H9 (cell line): ENCODE measurements around the gene VPS54. TPM values are rescaled to one million over a fixed set of nuclear protein-coding genes. Genes with fewer than 3 reads are reported as not detected.

Experiments used
- DNase-seq: peaks from one replicate; pipeline ENCODE4 v3.0.0-alpha.2; 2017
- H2AFZ ChIP-seq: one replicate; pipeline ENCODE4 v1.6.1; 2013; ENCODE audit warnings: mild to moderate bottlenecking, low read length, control low read depth, moderate library complexity
- H2AK5ac ChIP-seq: 2 replicates; pipeline ENCODE4 v1.6.1; 2013; ENCODE audit warnings: low read length, control low read depth, mixed read lengths; ENCODE audit not compliant: insufficient read length
- H2BK120ac ChIP-seq: one replicate; pipeline ENCODE4 v1.6.1; 2013; ENCODE audit warnings: low read depth, mild to moderate bottlenecking, low read length, control low read depth, inconsistent platforms; ENCODE audit not compliant: poor library complexity, severe bottlenecking
- H2BK12ac ChIP-seq: 2 replicates; pipeline ENCODE4 v1.6.1; 2013; ENCODE audit warnings: low read length, control low read depth, mixed read lengths, low read depth; ENCODE audit not compliant: insufficient read length
- H2BK15ac ChIP-seq: 2 replicates; pipeline ENCODE4 v1.6.1; 2013; ENCODE audit warnings: low read depth, low read length, control low read depth
- H2BK20ac ChIP-seq: one replicate; pipeline ENCODE4 v1.6.1; 2013; ENCODE audit warnings: low read depth, mild to moderate bottlenecking, low read length, control low read depth, inconsistent platforms; ENCODE audit not compliant: poor library complexity, severe bottlenecking
- H2BK5ac ChIP-seq: 2 replicates; pipeline ENCODE4 v1.6.1; 2013; ENCODE audit warnings: low read length, control low read depth, mixed read lengths; ENCODE audit not compliant: insufficient read length
- H3K14ac ChIP-seq: 2 replicates; pipeline ENCODE4 v1.6.1; 2013; ENCODE audit warnings: low read length, control low read depth; ENCODE audit not compliant: insufficient read depth
- H3K18ac ChIP-seq: 2 replicates; pipeline ENCODE4 v1.6.1; 2013; ENCODE audit warnings: low read depth, mild to moderate bottlenecking, mixed read lengths, low read length, control low read depth; ENCODE audit not compliant: insufficient read length
- H3K23ac ChIP-seq: 2 replicates; pipeline ENCODE4 v1.6.1; 2013; ENCODE audit warnings: low read length, control low read depth, mixed read lengths, low read depth; ENCODE audit not compliant: insufficient read length
- H3K23me2 ChIP-seq: 2 replicates; pipeline ENCODE4 v1.6.1; 2013; ENCODE audit warnings: low read depth, mild to moderate bottlenecking, mixed read lengths, low read length, control low read depth; ENCODE audit not compliant: insufficient read length, poor library complexity, severe bottlenecking
- H3K27ac ChIP-seq: 2 replicates; pipeline ENCODE4 v1.5.1; 2013; ENCODE audit warnings: low read length, control low read depth, mixed read lengths, low read depth; ENCODE audit not compliant: insufficient read length
- H3K27me3 ChIP-seq: 2 replicates; pipeline ENCODE4 v1.6.1; 2013; ENCODE audit warnings: low read length, control low read depth, inconsistent platforms; ENCODE audit not compliant: insufficient read depth
- H3K4ac ChIP-seq: 2 replicates; pipeline ENCODE4 v1.6.1; 2013; ENCODE audit warnings: low read depth, mild to moderate bottlenecking, control low read depth, inconsistent platforms, low read length, moderate library complexity
- H3K4me1 ChIP-seq: 2 replicates; pipeline ENCODE4 v1.6.1; 2013; ENCODE audit warnings: low read length, control low read depth, inconsistent platforms; ENCODE audit not compliant: insufficient read depth
- H3K4me2 ChIP-seq: 2 replicates; pipeline ENCODE4 v1.6.1; 2013; ENCODE audit warnings: low read length, control low read depth, mixed read lengths; ENCODE audit not compliant: insufficient read length, insufficient read depth
- H3K56ac ChIP-seq: 2 replicates; pipeline ENCODE4 v1.6.1; 2013; ENCODE audit warnings: low read depth, mild to moderate bottlenecking, mixed read lengths, low read length, control low read depth; ENCODE audit not compliant: insufficient read length
- H3K79me1 ChIP-seq: 2 replicates; pipeline ENCODE4 v1.6.1; 2013; ENCODE audit warnings: low read depth, mild to moderate bottlenecking, moderate library complexity, low read length, control low read depth, inconsistent platforms; ENCODE audit not compliant: insufficient read depth, poor library complexity, severe bottlenecking
- H3K79me2 ChIP-seq: 2 replicates; pipeline ENCODE4 v1.6.1; 2013; ENCODE audit warnings: low read length, control low read depth, inconsistent platforms; ENCODE audit not compliant: insufficient read depth
- H3K9ac ChIP-seq: 2 replicates; pipeline ENCODE4 v1.6.1; 2013; ENCODE audit warnings: low read length, control low read depth, mixed read lengths; ENCODE audit not compliant: insufficient read length; ENCODE audit errors: extremely low read depth
- H3K9me3 ChIP-seq: one replicate; pipeline ENCODE4 v1.6.1; 2013; ENCODE audit warnings: low read depth, low read length, inconsistent platforms; ENCODE audit not compliant: control insufficient read depth
- H3T11ph ChIP-seq: one replicate; pipeline ENCODE4 v1.6.1; 2013; ENCODE audit warnings: mild to moderate bottlenecking, low read length, control low read depth, inconsistent platforms
- H4K20me1 ChIP-seq: one replicate; pipeline ENCODE4 v1.6.1; 2013; ENCODE audit not compliant: control insufficient read depth, insufficient read length, insufficient read depth
- H4K5ac ChIP-seq: 2 replicates; pipeline ENCODE4 v1.6.1; 2013; ENCODE audit warnings: low read depth, mild to moderate bottlenecking, mixed read lengths, low read length, control low read depth; ENCODE audit not compliant: insufficient read length
- H4K8ac ChIP-seq: replicated peaks from 2 replicates; pipeline ENCODE4 v1.6.1; 2013; ENCODE audit warnings: low read length, control low read depth, mixed read lengths, low read depth; ENCODE audit not compliant: insufficient read length
- H4K91ac ChIP-seq: 2 replicates; pipeline ENCODE4 v1.6.1; 2013; ENCODE audit warnings: low read depth, mild to moderate bottlenecking, moderate library complexity, mixed read lengths, low read length, control low read depth; ENCODE audit not compliant: insufficient read length
- H3K27ac Mint-ChIP-seq, 3 experiments: 2 replicates in 2 of 3; 3 replicates in 1 of 3; pipeline ENCODE4 v1.8.0; 2020 to 2021; ENCODE audit warnings: mixed read lengths in 3 of 3, mild to moderate bottlenecking in 1 of 3, moderate library complexity in 1 of 3
- H3K27me3 Mint-ChIP-seq: 2 replicates; pipeline ENCODE4 v1.8.0; 2021; ENCODE audit warnings: low read depth, mild to moderate bottlenecking, moderate library complexity, mixed read lengths
- H3K36me3 Mint-ChIP-seq, 3 experiments: 2 replicates in 2 of 3; 3 replicates in 1 of 3; pipeline ENCODE4 v1.8.0; 2020 to 2021; ENCODE audit warnings: low read depth in 3 of 3, mixed read lengths in 3 of 3; ENCODE audit not compliant: insufficient read depth in 1 of 3
- H3K4me1 Mint-ChIP-seq, 2 experiments: 2 replicates each; pipeline ENCODE4 v1.8.0; 2020; ENCODE audit warnings: mixed read lengths in 2 of 2
- H3K4me3 Mint-ChIP-seq, 2 experiments: 2 replicates in 1 of 2; 3 replicates in 1 of 2; pipeline ENCODE4 v1.8.0; 2020 to 2021; ENCODE audit warnings: mild to moderate bottlenecking in 2 of 2, mixed read lengths in 2 of 2, moderate library complexity in 1 of 2
- H3K9me3 Mint-ChIP-seq, 2 experiments: 2 replicates in 1 of 2; 3 replicates in 1 of 2; pipeline ENCODE4 v1.8.0; 2020; ENCODE audit warnings: mild to moderate bottlenecking in 2 of 2, mixed read lengths in 2 of 2, moderate library complexity in 1 of 2
- WGBS: extraction: QIAGEN DNeasy Blood & Tissue Kit; methylation state at CpG from one replicate; pipeline ENCODE4 v1.1.7; 2013; ENCODE audit warnings: missing lambda C conversion rate, low lambda C conversion rate, mixed read lengths; ENCODE audit not compliant: insufficient read length; ENCODE audit errors: extremely low coverage; 5-methylcytosine and 5-hydroxymethylcytosine counted together
- total RNA-seq: library from RNA; stranded (reverse); gene quantifications from 2 replicates; pipeline ENCODE4 v1.2.1, GENCODE V29; 2021
- TF ChIP-seq, protein P1 (sequence below): fragments of 200-600 bp; sonication (generic); conservative IDR thresholded peaks from 3 replicates; pipeline ENCODE4 v1.8.0; 2021; ENCODE audit warnings: antibody characterized with exemption, mild to moderate bottlenecking

VPS54 gene
- total RNA-seq, 1 experiment from 2014 or later, result 13.4 TPM

GRCh38 chr2:63875131-63875527, 144.1 kb downstream of the VPS54 start:
- H3T11ph ChIP-seq, result no peak overlapping the region
- H3K36me3 Mint-ChIP-seq, result peaks cover 54 to 82% (median 79%) of the 10 kb centered on the region in 3 experiments; a peak in 6 of 7 replicates
- DNase-seq, result no peak
- H3K9ac ChIP-seq, result no peak overlapping the region
- H3K9me3 ChIP-seq, result no peaks in the 10 kb centered on the region
- H4K5ac ChIP-seq, result no peak overlapping the region
- no peak overlapping the region for H4K8ac ChIP-seq
- no peaks in the 10 kb centered on the region for H3K23me2 ChIP-seq
- H3K4me1 ChIP-seq, result peaks cover 5% of the 10 kb centered on the region; the same call in 1 of the 2 replicates
- H2BK20ac ChIP-seq, result no peak overlapping the region
- no peaks in the 10 kb centered on the region for H3K27me3 ChIP-seq
- H2AFZ ChIP-seq, result no peak overlapping the region
- peaks cover 21% of the 10 kb centered on the region; the same call in 1 of the 2 replicates for H3K79me2 ChIP-seq
- H3K27ac Mint-ChIP-seq, result peak overlapping the region in 2 of 3 experiments; percentile 65 to 92; a peak in 3 of 7 replicates
- H3K56ac ChIP-seq, result no peak overlapping the region
- H2BK12ac ChIP-seq, result no peak overlapping the region
- H3K4me2 ChIP-seq, result no peak overlapping the region
- H2BK120ac ChIP-seq, result no peak overlapping the region
- no peaks in the 10 kb centered on the region for H4K20me1 ChIP-seq
- no peak overlapping the region for H3K4me3 Mint-ChIP-seq
- peaks cover 70 to 87% of the 10 kb centered on the region in 2 experiments for H3K4me1 Mint-ChIP-seq
- no peak overlapping the region for H2BK5ac ChIP-seq
- H3K9me3 Mint-ChIP-seq, result 0 out of 5 replicates have a peak, but pooled peaks cover 0 to 2% of the 10 kb centered on the region in 2 experiments
- H3K79me1 ChIP-seq, result peaks cover 6% of the 10 kb centered on the region
- H3K27me3 Mint-ChIP-seq, result no peaks in the 10 kb centered on the region
- no peak overlapping the region for H3K18ac ChIP-seq
- H3K4ac ChIP-seq, result no peak overlapping the region
- TF ChIP-seq, protein P1, sequence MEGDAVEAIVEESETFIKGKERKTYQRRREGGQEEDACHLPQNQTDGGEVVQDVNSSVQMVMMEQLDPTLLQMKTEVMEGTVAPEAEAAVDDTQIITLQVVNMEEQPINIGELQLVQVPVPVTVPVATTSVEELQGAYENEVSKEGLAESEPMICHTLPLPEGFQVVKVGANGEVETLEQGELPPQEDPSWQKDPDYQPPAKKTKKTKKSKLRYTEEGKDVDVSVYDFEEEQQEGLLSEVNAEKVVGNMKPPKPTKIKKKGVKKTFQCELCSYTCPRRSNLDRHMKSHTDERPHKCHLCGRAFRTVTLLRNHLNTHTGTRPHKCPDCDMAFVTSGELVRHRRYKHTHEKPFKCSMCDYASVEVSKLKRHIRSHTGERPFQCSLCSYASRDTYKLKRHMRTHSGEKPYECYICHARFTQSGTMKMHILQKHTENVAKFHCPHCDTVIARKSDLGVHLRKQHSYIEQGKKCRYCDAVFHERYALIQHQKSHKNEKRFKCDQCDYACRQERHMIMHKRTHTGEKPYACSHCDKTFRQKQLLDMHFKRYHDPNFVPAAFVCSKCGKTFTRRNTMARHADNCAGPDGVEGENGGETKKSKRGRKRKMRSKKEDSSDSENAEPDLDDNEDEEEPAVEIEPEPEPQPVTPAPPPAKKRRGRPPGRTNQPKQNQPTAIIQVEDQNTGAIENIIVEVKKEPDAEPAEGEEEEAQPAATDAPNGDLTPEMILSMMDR, result no peak
- no peak overlapping the region for H2BK15ac ChIP-seq
- H4K91ac ChIP-seq, result no peak overlapping the region
- no peak overlapping the region for H2AK5ac ChIP-seq
- no peak overlapping the region for H3K14ac ChIP-seq
- H3K23ac ChIP-seq, result no peak overlapping the region
- WGBS, result no CpG with 5 or more reads among the region's 1 CpG
- no peak overlapping the region for H3K27ac ChIP-seq
